GM19438 (cell line): ENCODE data around the gene COL15A1.
A peak's percentile ranks its signal among the peaks of the same experiment; 100 is the strongest.

Experiments
- ATAC-seq: cut with Tn5 transposase; IDR thresholded peaks from one replicate; pipeline ENCODE4 v1.9.1; 2021; ENCODE audit warnings: low read depth; ENCODE audit not compliant: unreplicated experiment

COL15A1 gene

DNA sequence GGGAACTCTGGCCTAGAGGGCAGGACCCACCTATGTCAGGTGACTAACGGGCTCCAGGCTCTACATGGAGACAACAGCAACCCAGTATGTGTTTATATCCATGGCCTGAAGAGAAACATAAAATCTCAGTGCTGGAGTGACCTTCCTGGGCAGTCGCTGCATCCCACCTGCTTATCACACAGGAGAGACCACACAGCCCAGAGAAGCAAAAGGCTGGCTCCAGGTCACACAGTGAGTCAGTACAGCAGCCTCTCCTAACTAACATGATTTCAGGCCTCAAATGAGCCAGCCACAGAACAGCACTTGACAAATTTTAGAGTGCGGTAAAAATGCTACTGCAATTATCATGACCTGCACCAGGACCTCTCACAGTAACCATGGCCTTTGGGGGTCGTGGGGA, 107.2 kb downstream of the COL15A1 start:
- no peak for ATAC-seq

DNA sequence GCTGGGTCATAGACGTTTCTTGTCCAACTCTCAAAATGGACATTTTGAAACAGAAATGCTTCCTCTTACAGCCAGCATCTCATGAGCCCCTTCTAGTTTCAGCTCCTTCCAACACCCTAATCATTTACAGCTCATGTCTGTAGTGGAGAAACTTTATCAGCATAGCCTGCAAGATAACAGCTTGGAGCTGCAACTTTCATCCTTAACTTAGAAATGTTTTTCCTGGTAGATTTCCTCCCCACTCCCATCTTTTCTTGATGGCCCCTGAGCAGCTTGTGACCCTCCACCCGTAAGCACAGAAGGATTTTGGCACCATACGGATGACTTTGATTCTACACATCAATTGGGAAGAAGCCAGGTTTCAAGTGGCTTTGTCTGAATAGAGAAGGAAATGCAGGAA, 107.7 kb downstream of the COL15A1 start:
- ATAC-seq = no peak

DNA sequence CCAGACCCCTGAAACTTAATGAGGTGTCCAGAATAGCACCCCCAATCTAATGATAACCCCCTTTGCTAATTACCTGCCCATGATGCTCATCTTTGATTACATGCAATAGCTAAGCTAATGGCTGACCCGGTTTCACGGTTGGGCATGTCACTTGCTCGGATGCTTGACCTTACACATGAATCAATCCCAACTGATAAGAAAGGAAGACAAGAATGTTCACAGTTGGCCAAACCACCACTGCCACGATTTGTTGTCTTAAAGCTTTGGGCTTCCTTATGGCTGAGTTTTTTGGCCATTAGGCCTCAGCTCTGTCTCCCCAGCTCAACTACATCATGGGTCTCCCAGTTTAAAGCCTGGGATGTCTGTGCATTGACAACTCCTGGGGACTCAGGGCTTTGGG, 108.1 kb downstream of the COL15A1 start:
- ATAC-seq = no peak

DNA sequence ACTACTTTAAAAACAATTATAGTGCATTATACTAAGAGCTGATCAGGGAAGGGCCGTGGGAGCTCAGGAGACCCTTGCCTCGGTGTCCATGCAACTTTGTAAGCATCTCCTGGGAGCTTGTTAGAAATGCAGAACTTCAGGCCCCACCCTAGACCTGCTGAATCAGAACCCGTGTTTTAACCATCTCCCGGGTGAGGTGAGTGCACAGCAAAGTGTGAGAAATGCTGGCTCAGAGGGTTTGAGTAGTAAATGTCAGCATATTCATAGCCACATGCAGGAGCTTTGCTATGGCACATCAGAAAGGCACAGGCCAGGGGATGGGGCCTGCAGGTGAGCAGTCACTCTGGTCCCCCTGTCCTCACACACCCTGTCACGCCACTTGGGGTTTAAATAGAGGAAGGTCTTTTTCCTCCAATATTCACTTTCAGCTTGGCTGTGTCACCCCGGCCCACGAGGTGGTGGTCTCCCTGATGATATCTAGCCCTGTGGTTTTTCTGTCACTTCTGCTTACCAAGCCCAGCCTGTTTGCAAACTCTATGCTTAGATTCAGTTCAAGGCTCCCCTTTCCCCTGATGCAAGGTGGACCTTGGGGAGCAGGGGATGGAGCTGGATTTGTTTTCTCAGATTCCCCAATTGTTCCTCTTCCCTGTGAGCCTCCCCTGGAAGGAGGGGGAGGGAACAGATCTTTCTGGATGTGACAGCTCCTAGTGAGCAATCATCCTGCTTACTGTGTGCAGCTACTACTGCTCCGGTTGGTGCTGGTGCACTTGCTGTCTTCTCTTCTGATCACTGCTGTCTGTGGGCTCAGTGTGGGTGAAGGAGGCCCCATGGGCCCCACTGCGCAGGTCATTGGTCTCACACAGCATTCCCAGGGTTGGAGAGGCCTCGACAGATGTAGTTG, 109.4 kb downstream of the COL15A1 start:
- ATAC-seq = no peak

DNA sequence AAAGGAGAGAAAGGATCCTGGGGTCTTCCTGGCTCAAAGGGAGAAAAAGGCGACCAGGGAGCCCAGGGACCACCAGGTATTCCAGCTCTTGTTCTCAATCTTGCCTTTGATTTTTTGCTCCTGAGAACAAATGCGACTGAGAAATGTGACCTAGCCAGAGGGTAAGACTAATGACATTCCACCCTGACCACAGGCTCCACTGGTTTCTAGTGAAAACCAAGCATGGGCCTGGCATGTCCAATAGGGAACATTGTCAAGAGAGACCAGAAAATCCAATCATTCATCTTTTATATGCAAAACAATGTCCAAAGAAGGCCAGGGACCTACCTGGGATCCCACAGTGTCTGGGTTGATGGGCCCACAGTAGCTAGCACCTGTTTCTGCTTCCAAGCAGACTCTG, 110.9 kb downstream of the COL15A1 start:
- ATAC-seq = no peak

DNA sequence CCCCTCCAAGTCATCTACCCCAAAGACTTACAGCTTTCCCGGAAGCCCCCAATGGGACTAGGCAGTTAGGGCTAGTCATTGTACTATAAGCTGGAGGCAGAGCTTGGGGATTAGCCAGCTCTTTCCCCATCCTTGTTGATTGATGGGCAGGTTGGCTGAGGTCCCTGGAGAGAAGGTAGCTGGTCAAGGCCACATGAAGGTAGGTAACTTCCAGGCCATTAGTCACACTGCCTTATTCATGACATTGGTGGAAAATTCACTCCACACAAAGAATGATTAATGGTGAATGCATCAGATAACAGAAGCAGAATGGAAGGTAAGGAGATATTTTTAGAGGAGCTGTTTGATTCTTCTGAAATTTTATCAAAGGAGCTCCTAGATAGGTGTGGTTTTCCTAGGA, 111.7 kb downstream of the COL15A1 start:
- ATAC-seq = no peak

DNA sequence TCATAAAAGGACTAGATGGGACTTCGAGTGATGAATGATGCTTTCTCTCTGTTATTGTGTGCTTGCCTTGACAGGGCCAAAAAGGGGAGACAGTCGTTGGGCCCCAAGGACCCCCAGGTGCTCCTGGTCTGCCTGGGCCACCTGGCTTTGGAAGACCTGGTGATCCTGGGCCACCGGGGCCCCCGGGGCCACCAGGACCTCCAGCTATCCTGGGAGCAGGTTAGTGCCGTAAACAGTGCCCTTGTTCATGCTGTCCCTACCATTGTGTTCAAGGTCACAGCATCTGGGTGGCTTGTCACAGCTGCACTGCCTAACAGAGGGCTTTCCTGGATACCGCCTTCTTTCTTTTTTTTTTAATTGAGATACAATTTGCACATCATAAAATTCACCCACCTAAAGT, 112.5 kb downstream of the COL15A1 start:
- no peak for ATAC-seq

DNA sequence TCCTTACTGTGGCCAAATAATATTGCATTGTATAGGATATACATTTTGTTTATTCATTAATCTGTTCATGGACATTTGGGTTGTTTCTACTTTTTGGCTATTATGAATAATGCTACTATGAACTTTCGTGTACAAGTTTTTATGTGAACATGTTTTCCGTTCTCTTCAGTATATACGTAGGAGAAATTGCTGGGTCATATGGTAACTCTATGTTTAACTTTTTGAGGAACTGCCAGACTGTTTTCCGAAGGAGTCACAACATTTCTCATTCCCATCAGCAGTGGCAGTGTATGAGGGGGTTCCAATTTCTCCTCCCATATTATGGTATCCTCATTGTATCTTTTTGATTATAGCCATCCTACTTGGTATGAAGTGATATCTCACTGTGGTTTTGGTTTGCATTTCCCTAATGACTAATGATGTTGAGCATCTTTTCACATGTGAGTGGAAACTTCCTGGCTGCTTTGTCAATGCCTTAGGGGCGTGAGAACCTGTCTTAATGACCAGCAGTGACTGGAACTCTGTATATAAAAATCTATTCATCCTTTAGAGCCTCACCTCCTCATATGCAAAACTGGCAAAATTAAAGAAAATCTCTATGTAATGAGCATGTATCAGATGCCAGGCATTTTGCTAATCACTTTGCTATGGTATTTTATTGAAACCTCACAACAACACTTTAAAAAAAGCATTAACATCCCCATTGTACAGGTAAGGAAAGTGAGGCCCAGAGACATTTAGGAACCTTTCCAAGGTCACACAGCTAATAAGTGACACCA, 113.4 kb downstream of the COL15A1 start:
- no peak for ATAC-seq

DNA sequence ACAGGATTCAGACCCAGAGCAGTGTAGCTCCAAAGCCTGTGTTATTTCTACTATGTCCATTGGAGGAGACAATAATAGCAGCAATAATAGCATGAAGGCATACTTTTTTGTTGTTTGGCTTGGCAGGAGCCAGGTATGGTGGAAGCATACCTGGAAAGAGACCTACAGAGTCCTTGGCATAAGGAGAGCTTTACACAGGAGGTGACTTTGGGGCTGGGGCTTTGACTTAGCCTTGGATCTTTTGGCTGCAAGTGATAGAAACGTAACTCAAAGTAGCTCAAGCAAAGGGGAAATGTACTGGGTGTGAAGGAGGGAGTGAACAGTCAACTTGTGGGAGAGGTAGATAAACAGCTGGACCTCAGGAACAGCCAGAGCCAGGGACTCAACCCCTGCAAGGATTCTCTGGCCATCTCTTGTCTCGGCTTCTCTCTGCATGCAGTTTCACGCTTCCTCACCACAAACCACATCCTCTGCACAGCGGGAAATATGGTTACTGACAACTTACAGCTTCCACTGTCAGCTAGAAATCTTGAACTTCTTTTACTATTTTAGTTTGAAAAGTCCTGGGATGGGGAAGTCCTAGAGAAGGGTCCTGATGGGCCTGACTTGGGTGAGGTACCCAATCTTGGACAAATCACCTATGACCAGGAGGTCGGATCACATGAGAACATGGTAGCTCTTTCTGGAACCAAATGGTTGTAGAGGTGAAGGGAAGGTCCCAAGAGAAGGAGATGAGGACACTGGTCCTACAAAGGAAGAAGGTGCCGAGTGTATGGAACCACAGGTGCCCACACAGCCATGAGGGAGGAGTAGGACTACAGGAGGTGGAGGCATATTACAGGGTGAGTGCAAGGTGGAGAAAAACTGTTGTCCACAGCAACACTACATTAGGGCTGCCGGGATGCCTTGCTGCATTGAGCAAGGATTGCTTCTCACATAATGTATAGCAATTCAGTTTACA, 114.2 kb downstream of the COL15A1 start:
- ATAC-seq = peak; percentile 93

DNA sequence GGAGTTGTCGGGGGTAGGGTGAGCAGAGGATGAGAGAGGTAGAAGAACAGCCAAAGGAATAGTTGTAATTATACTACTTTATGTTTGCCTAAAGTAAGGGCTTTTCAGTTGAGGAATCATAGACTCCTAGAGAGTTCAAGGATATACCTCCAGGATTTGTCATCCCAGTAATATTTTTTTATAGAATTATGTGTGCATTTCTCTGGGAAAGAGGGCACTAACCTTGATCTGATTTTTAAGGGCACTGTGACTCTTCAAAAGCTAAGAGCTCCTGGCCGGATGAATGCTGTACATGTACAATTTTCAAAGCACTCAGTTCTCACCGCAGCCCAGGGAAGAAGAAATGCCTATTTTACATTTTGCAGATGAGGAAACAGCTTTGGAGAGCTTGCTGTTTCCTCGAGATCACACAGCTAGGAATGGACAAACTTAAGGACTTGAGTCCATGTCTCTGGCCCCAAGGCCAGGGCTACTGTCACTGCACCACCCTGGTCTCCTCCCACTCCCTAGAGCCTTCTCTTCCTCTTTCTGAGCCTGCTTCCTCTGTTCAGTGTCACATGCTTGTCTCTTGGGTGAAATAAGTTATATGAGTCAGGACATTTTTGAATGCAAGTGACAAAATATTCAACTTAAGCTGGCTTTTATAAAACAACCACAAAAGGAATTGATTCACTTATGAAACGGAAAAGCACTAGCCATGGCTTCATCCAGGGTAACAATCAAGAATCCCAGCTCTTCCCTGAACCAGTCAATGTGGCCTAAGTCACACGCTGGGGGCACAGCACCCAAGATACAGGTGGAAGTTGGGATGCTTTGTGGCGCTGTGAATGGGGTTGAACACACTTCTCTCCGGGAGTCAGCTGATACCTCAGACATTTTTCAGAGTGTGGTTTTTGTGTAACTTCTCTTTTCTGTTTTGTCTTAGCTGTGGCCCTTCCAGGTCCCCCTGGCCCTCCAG, 115.5 kb downstream of the COL15A1 start:
- peak; percentile 52 for ATAC-seq

DNA sequence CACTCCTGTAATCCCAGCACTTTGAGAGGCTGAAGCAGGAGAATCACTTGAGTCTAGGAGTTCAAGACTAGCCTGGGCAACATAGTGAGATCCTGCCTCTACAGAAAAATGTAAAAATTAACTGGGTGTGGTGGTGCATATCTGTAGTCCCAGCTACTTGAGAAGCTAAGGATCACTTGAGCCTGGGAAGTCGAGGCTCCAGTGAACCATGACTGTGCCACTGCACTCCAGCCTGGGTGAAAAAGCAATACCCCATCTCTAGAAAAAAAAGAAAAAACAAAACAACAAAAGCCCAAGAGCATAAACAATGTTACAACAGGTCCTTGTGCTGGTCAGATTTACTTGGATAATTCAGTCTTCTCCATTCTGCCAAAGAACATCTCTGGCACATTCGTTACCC, 116.9 kb downstream of the COL15A1 start:
- no peak for ATAC-seq

DNA sequence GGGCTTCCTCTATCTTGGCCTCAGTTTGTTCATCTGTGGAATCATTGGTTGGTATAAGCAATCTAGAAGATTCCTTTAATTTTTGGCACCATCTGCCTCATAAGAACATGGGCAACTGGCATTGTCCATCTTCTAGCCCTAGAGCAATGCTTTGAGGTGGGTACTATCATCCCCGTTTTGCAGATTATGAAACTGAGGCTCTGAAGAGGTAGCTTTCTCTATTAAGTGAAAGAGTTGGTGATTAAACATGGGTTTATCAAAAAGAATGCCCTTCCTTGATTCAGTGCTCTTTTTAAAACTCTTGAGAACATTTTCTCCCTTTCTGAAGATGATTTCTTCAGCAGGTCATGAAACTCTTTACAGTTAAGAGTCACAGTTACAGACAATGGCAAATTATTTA, 118.8 kb downstream of the COL15A1 start:
- ATAC-seq = no peak

DNA sequence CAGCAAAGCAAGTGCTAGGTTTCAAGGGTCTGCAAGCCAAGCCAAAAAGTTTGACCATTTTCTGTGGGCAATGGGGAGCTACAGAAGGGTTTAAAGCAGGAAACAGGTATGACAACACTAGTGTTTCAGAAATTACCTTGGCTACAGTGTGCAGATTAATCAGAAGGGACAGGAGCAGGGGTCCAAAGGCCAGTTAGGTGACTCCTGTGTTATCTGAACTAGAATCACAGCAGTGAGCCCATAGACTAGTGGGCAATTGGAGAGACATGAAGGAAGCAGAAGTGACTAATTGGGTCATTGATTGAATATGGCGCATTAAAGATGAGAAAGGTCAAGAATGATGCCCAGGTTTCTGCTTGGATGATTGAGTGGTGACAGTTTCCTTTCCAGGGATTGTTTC, 119.8 kb downstream of the COL15A1 start:
- ATAC-seq = no peak

DNA sequence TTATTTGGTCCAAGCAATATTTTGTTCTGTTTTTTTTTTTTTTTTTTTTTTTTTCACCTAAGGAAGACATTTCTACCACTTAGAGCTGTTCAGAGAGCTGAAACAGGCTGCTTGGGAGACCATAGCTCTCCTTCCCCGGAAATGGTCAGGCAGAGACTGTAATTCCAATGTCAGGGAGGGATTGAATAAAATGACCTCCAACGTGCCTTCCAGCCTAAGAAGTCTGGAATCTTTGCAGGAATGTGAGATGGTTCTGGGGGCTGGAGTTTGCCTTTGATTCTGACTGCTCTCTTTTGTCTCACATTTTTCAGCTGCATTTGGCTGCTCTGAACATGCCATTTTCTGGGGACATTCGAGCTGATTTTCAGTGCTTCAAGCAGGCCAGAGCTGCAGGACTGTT, 122.9 kb downstream of the COL15A1 start:
- no peak for ATAC-seq

DNA sequence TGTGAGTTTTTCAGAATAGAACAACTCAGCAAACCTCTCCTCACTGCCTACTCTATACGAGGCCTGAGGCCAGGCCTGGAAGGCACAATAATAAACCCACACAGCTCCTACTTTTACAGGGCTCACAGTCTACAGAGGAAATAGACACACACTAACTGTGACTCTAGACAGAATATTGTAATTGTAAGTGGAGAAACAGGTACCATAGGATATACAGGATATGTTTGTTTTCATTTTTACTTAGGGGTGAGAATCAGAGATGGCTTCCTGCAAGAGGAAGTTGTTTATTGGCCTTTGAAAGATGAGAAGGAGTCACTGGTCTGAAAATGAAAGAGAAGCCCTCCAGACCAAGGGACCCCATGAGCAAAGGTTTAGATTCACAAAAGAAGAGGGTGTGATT, 125.4 kb downstream of the COL15A1 start:
- no peak for ATAC-seq

DNA sequence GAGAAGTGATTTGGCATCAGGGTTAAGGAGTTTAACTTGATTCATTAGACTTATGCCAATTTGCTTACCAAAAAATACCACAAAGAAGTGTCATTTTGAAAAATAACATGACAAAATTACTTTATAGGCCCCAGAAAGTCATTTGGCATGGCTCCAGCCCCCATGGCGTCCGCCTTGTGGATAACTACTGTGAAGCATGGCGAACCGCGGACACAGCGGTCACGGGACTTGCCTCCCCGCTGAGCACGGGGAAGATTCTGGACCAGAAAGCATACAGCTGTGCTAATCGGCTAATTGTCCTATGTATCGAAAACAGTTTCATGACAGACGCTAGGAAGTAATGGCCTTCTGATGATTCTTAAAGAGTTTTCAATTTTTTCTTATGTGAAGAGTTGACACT, 125.8 kb downstream of the COL15A1 start:
- ATAC-seq = no peak

DNA sequence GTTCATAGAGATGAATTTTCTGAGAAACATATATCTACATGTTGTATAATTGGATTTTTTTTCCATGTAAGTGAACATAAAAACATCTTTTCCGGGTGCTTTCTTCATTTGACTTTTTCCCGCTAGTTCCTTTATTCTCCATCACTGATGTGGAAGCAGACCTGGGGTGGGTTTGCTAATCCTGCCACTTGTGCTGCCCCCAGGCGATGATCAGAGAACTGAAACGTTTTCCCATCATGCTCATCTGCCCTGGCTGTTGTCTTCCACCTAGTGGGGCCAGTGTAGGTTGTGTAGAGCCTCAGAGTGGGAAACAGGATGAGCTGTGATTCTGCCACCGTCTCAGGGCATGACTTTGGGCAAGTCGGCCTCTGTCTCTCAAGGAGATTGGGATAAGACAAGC, 127.0 kb downstream of the COL15A1 start:
- no peak for ATAC-seq

DNA sequence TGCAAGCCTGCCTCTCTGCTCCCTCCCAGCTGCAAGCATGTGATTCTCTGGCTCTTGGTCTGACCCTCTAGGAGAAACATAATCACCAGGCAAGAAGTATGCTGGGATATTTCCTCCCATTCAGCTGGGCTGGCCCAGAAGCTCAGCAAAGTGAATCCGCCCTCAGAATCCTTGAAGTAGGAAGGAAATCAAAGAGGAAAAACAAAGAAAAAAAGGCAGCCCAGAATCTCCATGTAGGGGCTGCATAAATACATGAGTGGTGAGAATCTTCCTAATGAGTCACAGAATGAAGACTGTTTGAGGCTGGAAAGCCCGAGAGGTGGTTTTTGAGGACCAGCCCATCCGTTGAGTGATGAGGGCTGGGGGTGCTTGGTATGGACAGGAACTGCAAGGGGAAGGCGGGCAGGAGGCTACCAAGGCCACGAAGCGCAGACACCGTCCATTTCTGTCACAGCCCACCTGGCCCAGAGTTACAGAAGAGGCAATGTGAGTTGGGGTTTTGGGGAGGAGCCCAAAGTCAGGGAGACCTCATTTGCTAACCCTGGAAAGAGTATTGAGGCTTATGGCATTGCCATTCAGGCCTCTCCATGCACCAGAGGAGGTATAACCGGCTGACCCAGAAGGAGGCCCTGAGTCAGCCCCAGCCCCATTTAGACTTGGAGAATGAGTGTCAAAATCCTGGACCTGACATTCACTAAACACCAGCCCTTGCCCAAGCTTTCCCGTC, 127.8 kb downstream of the COL15A1 start:
- no peak for ATAC-seq

DNA sequence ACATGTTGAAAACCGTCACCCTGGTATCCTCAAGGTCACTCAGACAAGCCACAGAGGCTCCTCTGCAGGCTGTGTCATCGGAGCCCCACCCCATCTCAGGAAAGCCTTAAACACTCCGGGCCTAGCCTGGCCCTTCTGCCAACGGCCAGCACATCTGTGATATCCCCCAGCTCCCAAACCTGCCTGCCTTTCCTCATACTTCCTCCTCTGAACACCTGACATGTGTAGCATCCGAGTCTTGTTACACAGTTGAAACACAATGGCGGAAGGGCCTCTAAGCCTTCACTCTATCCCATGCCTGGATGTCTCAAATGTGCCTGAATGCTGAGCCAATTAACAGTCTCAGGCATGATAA, 128.3 kb downstream of the COL15A1 start:
- no peak for ATAC-seq
